C4-2B (cell line): ENCODE measurements around the gene FAU.

Source experiments
- H3K27ac ChIP-seq: fragments of 450-650 bp; 2 replicates; pipeline ENCODE4 v1.5.1; 2017
- ZFX ChIP-seq: fragments of 450-650 bp; IDR thresholded peaks from 2 replicates; pipeline ENCODE4 v1.6.1; 2017
- TF ChIP-seq, protein P1 (sequence below): fragments of 450-650 bp; conservative IDR thresholded peaks from 2 replicates; pipeline ENCODE4 v1.5.1; 2017; ENCODE audit warnings: mild to moderate bottlenecking

Gene FAU

DNA sequence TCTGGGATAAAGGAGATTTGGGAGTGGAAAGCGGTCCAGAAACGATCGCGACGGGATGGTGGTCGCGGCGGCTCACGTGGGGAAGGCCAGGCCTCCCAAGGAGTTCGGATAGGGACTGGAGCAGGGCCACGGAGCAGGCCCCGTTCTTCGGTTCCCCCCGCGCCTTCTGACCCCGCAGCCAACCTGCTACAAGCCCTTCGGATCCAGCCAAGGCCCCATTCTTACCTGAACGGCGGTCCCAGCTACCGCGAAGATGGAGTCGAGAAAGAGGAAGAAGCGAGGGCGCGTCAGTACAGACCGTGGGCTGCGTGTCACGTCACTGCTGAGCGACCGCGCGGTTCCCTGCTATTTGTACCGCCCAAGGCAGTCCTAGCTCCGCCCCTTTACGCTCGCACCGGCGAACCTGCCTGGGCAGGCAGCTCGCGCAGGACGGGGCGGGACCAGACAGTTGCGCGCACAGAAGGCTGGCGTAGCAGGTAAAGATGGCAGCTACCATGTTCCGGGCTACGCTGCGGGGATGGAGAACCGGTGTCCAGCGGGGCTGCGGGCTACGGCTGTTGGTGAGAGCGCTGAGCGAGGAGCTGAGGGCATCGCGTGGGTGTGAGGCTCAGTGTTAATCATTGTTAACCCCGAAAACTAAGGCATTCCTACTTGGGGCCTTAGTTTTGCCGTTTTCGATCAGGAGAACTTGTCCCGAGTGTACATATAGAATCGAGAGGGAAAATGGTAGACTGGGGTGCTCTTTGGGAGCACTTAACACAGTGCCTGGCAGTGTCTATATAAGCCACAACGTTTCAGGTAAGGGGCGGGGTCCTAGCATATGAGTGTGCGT, at the start of gene FAU, which contains the start of gene MRPL49:
TSS of gene FAU (minus strand) at position 270 of the 832 bp plus-strand sequence. CDS start 321 bp downstream, outside the sequence.
TSS of gene MRPL49 (plus strand) at position 457 of the 832 bp plus-strand sequence. CDS start at position 483, 26 bp downstream.
- H3K27ac ChIP-seq: peak within 1 kb of the TSS; percentile 83
- peak; percentile 67; the same call in 1 of the 2 replicates for TF ChIP-seq ZFX
- TF ChIP-seq, protein P1, sequence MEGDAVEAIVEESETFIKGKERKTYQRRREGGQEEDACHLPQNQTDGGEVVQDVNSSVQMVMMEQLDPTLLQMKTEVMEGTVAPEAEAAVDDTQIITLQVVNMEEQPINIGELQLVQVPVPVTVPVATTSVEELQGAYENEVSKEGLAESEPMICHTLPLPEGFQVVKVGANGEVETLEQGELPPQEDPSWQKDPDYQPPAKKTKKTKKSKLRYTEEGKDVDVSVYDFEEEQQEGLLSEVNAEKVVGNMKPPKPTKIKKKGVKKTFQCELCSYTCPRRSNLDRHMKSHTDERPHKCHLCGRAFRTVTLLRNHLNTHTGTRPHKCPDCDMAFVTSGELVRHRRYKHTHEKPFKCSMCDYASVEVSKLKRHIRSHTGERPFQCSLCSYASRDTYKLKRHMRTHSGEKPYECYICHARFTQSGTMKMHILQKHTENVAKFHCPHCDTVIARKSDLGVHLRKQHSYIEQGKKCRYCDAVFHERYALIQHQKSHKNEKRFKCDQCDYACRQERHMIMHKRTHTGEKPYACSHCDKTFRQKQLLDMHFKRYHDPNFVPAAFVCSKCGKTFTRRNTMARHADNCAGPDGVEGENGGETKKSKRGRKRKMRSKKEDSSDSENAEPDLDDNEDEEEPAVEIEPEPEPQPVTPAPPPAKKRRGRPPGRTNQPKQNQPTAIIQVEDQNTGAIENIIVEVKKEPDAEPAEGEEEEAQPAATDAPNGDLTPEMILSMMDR: no peak

DNA sequence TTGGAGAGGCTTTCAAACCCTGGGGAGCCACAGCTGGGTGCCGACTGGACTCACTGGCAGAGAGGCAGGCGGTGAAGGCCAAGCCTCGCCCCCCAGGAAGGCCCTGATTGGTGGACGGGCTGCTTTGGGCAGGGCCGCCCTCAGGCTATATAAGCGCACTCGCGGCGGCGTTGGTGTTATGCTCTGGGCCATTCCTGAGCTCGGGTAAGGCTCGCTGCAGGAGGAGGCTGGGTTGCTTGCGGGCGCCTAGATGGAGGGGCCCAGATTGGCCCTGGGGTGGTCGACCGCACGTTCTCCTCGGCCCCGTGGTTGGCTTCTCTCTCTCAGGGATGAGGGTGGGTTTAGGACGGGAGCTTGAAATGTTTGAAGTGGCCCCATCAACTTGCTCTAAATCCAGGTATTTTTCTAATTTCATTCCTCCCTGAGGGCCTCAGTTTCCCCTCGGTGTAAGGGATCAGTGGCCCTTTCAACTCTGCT, 48.2 kb upstream of the FAU start, which contains the start of gene SPDYC:
TSS of gene SPDYC (plus strand) at position 176 of the 477 bp plus-strand sequence. CDS start 1,125 bp downstream, outside the sequence.
- no peak for TF ChIP-seq ZFX
- TF ChIP-seq, protein P1: no peak
- no peak within 1 kb of the TSS for H3K27ac ChIP-seq

DNA sequence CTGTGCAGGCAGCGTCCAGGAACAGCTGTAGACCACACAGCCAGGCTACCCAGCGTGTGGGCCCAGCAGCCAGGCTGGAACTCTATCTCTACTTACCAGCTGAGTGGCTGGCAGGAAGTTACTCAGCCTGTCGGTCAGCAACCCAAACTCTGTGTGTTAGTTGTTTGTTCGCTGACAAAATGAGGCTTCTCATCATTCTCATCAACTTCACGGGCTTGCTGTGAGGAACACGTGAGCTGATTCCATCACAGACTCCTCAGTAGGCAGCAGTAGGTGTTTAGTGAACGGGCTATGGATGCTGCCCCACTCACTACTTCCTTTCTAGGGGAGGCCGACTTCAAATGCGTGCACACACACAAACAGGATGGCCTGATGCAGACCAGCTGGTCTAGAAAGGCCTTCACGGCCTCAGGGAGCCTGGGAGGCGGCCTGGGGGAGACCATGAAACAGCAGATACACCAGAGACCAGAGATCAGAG, 47.3 kb upstream of the FAU start:
- H3K27ac ChIP-seq: no peak overlapping the region
- TF ChIP-seq ZFX: no peak
- TF ChIP-seq, protein P1: no peak

DNA sequence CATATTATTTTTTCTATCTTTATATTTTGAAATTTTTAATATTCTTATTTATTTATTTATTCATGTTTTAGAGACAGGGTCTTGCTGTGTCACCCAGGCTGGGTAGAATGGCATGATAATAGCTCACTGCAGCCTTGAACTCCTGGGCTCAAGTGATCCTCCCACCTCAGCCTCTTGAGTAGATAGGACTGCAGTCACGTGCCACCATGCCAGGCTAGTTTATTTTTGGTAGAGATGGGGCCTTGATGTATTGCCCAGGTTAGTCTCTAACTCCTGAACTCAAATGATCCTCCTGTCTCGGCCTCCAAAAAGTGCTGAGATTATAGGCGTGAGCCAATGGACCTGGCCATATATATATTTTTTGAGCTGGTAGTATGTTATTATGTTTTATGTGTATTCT, 45.7 kb upstream of the FAU start:
- no peak overlapping the region for H3K27ac ChIP-seq
- TF ChIP-seq ZFX: no peak
- TF ChIP-seq, protein P1: no peak

DNA sequence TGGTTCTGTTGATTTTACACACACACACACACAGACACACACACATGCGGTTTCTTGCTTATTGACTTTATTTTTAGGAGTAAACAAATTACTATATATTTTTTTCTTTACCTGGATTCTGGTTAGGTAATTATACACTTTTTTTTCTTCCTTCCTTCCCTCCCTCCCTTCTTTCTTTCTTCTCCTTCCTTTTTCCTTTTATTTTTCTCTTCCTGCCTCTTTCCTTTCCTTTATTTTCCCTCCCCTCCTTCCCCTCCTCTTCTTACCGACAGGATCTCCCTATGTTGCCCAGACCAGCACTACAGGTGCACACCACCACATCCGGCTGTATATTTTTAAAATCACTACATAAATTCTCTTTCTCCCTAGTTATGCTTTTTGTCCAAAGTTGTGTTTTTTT, 45.0 kb upstream of the FAU start:
- H3K27ac ChIP-seq: no peak overlapping the region
- no peak for TF ChIP-seq ZFX
- TF ChIP-seq, protein P1: no peak

DNA sequence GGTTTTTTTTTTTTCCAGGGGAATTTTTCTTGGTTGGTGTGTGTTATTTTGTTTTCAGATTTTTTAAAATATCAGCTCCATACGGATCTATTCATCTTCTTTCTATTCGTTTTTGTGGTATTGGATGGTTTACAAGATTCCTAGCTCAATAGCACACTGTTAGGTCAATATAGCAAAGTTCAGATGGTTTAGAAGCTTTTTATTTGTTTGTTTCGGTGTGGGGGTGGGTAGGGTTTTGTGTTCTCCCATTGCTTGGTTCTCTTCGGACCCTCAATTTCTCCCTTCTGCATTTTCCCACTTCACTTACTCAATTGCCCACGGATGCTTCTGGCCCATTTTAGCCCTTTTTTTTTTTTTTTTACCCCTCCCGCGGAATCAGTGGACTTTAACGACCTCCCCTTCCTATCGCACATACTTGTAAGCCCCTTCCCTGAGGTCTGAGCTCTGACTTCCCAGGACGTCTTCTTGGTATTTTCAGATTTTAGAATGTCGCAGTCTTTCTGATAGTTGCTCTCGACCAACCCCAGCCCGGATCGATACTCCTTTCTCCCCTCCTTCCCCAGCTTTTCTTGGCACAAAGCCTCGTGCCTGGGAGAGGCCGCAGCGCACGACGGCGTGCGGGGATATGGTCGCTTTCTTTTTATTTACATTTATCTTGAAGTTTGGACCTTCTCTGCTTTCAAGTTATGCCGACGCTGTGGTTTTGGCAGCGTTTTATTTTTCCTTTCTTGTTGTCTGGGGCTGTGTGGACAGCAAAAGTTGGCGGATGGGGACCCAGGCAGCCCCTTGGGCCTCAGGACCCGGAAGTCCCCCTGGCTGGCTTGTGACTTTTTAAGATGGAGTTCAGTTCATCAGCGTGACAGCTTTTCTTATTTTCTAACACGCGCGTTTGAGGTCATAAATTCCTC, 43.7 kb upstream of the FAU start:
- TF ChIP-seq, protein P1: no peak
- TF ChIP-seq ZFX: no peak
- H3K27ac ChIP-seq: no peak overlapping the region
